Loucy (cell line): ENCODE data around the gene ANKRD10.

Experiments used
- H2AFZ ChIP-seq: fragments of 200-600 bp; sonication (generic); 2 replicates; pipeline ENCODE4 v1.6.0; 2016; ENCODE audit warnings: antibody characterized with exemption, mild to moderate bottlenecking, low read length, moderate library complexity
- H3F3A ChIP-seq: fragments of 200-600 bp; 2 replicates; pipeline ENCODE4 v1.6.0; 2016; ENCODE audit warnings: antibody characterized with exemption, low read depth, mild to moderate bottlenecking
- H3K27me3 ChIP-seq: fragments of 200-600 bp; sonication (generic); 2 replicates; pipeline ENCODE4 v1.6.1; 2014; ENCODE audit warnings: low read length, mild to moderate bottlenecking; ENCODE audit not compliant: insufficient read depth, poor library complexity, severe bottlenecking
- H3K36me3 ChIP-seq: fragments of 200-600 bp; sonication (generic); 2 replicates; pipeline ENCODE4 v1.6.1; 2016; ENCODE audit warnings: low read length; ENCODE audit not compliant: insufficient read depth
- H3K4me1 ChIP-seq: fragments of 200-600 bp; sonication (generic); 2 replicates; pipeline ENCODE4 v1.5.1; 2014; ENCODE audit warnings: low read length, mild to moderate bottlenecking; ENCODE audit not compliant: insufficient read depth, poor library complexity, severe bottlenecking
- H3K4me2 ChIP-seq: fragments of 200-600 bp; sonication (generic); 2 replicates; pipeline ENCODE4 v1.6.0; 2014; ENCODE audit warnings: antibody characterized with exemption, low read length, low read depth, mild to moderate bottlenecking; ENCODE audit not compliant: poor library complexity, severe bottlenecking
- H3K4me3 ChIP-seq: fragments of 200-600 bp; sonication (generic); 2 replicates; pipeline ENCODE4 v1.5.1; 2014; ENCODE audit warnings: low read length, mild to moderate bottlenecking, mixed read lengths; ENCODE audit not compliant: poor library complexity, severe bottlenecking
- H3K79me2 ChIP-seq: fragments of 200-600 bp; sonication (generic); 2 replicates; pipeline ENCODE4 v1.6.1; 2014; ENCODE audit warnings: low read length; ENCODE audit not compliant: insufficient read depth
- H3K9ac ChIP-seq: fragments of 200-600 bp; sonication (generic); 2 replicates; pipeline ENCODE4 v1.6.0; 2014; ENCODE audit warnings: mild to moderate bottlenecking, low read depth, low read length, moderate library complexity; ENCODE audit not compliant: poor library complexity, severe bottlenecking
- H3K9me2 ChIP-seq: fragments of 200-600 bp; sonication (generic); replicated peaks from 2 replicates; pipeline ENCODE4 v1.6.1; 2016; ENCODE audit warnings: low read depth, low read length, mixed read lengths
- H3K9me3 ChIP-seq: fragments of 200-600 bp; sonication (generic); 2 replicates; pipeline ENCODE4 v1.6.1; 2014; ENCODE audit warnings: mild to moderate bottlenecking, antibody characterized with exemption, low read length, low read depth; ENCODE audit not compliant: insufficient read depth
- H4K20me1 ChIP-seq: fragments of 200-600 bp; sonication (generic); 2 replicates; pipeline ENCODE4 v1.6.0; 2014; ENCODE audit warnings: antibody characterized with exemption, low read length, mild to moderate bottlenecking; ENCODE audit not compliant: insufficient read depth, poor library complexity, severe bottlenecking
- CTCF ChIP-seq: fragments of 200-600 bp; sonication (generic); conservative IDR thresholded peaks from 2 replicates; pipeline ENCODE4 v1.5.1; 2014; ENCODE audit warnings: mild to moderate bottlenecking, antibody characterized with exemption, low read length
- EZH2phosphoT487 ChIP-seq: fragments of 200-600 bp; IDR thresholded peaks from 2 replicates; pipeline ENCODE4 v1.6.1; 2018; ENCODE audit warnings: antibody characterized with exemption, mild to moderate bottlenecking, moderate library complexity, borderline replicate concordance

ANKRD10 gene

DNA sequence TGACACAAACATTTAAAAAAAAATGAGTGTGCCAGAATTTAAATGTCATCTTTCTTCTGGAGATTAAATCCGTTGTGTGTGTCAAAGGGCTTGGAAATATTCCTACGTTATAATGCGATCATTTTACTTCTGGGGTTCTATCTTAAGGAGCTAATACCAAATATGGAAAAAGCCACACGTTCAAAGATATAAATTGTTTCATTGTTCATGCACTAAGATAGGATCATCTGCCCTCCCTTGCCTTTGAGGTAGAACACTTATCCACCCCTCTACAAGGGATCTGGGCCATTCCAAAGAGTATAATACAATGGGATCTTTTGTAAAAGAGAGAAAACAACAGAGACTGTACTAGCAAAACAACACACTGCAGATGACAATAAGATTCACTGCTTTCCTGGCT lies 64.9 kb downstream of the ANKRD10 start:
- H3K27me3 ChIP-seq = no peaks in the 10 kb centered on the region

GRCh38 chr13:110845520-110845919 lies 69.3 kb downstream of the ANKRD10 start:
- Histone ChIP-seq H3K4me1 (no peaks in the 10 kb centered on the region), H3K4me2 (no peak overlapping the region), H3K9me2 (no peaks in the 10 kb centered on the region), H3K9ac (no peak overlapping the region), H3K36me3 (no peaks in the 10 kb centered on the region), H4K20me1 (no peaks in the 10 kb centered on the region), H3K4me3 (no peak overlapping the region), H3K27me3 (no peaks in the 10 kb centered on the region), H2AFZ (no peak overlapping the region), H3K9me3 (no peaks in the 10 kb centered on the region), H3F3A (no peaks in the 10 kb centered on the region), H3K79me2 (no peaks in the 10 kb centered on the region)
- no peak for TF ChIP-seq EZH2phosphoT487
- no peak for TF ChIP-seq CTCF

More for the DNA sequence above, 64.9 kb downstream of the ANKRD10 start:
- Histone ChIP-seq H3K9ac (no peak overlapping the region), H3K4me2 (no peak overlapping the region), H3K79me2 (no peaks in the 10 kb centered on the region), H3K9me3 (no peaks in the 10 kb centered on the region), H3K9me2 (no peaks in the 10 kb centered on the region), H4K20me1 (no peaks in the 10 kb centered on the region), H2AFZ (no peak overlapping the region), H3K36me3 (no peaks in the 10 kb centered on the region), H3F3A (no peaks in the 10 kb centered on the region), H3K4me1 (no peaks in the 10 kb centered on the region), H3K4me3 (no peak overlapping the region)
- no peak for TF ChIP-seq CTCF
- no peak for TF ChIP-seq EZH2phosphoT487

DNA sequence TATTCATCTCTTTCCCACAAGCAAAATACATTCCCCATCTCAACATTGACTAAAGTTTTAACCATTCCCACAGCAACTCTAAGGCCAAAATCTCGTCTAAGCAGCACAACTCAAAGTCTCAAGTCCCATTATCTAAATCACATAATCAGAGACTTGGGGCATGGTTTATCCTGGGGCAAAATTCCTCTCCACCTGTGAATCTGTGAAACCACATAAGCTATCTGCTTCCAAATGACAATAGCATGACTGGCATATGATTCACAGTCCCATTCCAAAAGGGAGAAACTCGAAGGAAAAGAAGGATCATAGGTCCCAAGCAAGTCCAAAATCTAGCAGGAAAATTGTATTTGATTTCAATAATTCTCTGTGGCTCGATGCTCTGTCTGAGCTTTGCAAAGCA lies 73.0 kb downstream of the ANKRD10 start:
- Histone ChIP-seq H3K4me1 (no peaks in the 10 kb centered on the region), H3F3A (no peaks in the 10 kb centered on the region), H3K9me2 (no peaks in the 10 kb centered on the region), H3K4me3 (no peak overlapping the region), H3K79me2 (no peaks in the 10 kb centered on the region), H3K4me2 (no peak overlapping the region), H4K20me1 (no peaks in the 10 kb centered on the region), H3K36me3 (no peaks in the 10 kb centered on the region), H3K9ac (no peak overlapping the region), H3K9me3 (no peaks in the 10 kb centered on the region), H3K27me3 (no peaks in the 10 kb centered on the region), H2AFZ (no peak overlapping the region)
- TF ChIP-seq EZH2phosphoT487 = no peak
- TF ChIP-seq CTCF = no peak
